SW 1271 (cell line): ENCODE results near the gene MNT.
A peak's percentile ranks its signal among the peaks of the same experiment; 100 is the strongest.

Experiments used
- DNase-seq, 2 experiments: peaks; one replicate each; lab custom pipeline; 2025; lab: John Stamatoyannopoulos, UW

The MNT gene

DNA sequence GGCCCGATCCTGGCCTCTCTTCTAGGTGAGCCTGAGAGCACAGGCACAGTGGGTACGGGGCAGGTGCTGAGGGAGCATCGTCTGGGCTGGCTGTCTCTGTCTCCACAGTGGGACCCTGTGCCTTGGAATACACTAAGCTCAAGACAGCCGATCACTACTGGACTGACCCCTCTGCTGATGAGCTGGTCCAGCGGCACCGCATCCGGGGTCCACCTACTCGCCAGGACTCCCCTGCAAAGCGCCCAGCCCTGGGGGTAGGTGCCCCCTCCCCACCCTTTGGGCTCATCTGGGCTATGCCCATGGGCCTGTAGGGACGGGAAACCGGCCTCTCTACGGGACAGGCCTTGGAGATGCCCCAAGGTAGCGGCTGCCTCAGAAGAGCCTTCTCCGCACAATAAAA is 38.0 kb downstream of the MNT start:
- no peak for DNase-seq

DNA sequence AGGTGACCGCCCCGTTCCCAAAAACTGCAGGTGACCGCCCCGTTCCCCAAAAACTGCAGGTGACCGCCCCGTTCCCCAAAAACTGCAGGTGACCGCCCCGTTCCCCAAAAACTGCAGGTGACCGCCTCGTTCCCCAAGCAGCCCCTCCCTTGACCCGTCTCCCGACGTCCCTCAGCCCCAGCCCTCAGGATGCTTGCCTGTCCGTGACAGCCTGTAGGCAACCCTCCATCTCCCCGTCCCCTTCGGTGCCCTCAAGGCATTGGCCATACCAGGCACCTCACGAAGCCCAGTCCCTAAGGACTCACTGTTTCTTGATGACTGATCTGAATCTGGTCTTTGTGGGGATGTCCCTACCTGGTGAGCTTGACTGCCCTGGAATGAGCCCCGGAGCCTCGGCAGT is 38.4 kb downstream of the MNT start:
- DNase-seq: no peak

DNA sequence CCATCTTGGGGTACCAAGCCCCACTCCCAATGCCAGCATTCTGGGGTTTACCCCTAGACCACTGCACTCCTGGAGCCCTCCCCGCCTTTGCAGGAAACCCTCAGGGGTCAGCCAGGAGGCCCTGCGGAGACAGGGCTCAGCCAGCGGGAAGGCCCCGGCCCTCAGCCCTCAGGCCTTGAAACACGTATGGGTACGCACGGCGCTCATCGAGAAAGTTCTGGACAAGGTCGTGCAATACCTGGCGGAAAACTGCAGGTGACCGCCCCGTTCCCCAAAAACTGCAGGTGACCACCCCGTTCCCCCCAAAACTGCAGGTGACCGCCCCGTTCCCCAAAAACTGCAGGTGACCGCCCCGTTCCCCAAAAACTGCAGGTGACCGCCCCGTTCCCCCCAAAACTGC is 38.8 kb downstream of the MNT start:
- no peak for DNase-seq

DNA sequence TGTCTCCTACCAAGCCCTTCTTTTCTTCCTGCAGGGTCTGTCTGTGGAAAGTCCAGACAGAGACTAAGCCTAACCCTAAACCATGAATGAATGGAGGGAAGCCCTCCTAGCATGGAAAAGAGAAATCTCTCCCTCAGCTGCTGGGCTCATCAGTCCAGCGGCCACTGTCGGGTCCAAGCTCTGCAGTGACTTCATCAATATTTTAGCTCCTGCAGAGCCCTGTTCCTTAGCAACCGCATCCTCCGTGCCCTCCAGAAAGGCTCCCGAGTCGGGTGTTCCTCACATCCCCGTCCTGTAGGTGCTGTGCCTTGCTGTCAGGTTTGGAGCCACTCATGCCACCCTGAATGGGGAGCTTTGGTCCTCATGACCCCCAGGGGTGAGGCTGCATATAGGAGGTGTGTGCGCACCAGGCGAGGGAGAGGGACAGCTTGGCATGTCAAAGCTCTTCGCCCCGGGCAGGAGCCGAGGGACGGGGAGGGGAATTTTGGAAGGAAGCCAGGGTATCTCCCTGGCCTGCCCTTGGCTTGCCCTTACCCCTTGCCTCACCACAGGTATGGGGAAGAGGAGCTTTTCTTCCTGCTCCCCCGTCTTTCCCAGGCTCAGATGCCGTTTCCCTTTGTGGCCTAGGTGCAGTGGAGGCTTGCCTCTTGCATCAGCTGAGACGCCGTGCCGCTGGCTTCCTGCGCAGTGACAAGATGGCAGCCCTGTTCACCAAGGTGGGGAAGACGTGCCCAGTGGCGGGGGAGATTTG is 39.7 kb downstream of the MNT start:
- DNase-seq: no peak

GRCh38 chr17:2357931-2358434 is 42.9 kb downstream of the MNT start:
- no peak for DNase-seq

- no peak for DNase-seq
Observed at GRCh38 chr17:2357237-2357636, 43.6 kb downstream of the MNT start.

- DNase-seq: no peak
Observed at GRCh38 chr17:2354311-2354710, 46.5 kb downstream of the MNT start.

- DNase-seq: no peak
Observed at GRCh38 chr17:2351269-2351668, 49.6 kb downstream of the MNT start.

DNA sequence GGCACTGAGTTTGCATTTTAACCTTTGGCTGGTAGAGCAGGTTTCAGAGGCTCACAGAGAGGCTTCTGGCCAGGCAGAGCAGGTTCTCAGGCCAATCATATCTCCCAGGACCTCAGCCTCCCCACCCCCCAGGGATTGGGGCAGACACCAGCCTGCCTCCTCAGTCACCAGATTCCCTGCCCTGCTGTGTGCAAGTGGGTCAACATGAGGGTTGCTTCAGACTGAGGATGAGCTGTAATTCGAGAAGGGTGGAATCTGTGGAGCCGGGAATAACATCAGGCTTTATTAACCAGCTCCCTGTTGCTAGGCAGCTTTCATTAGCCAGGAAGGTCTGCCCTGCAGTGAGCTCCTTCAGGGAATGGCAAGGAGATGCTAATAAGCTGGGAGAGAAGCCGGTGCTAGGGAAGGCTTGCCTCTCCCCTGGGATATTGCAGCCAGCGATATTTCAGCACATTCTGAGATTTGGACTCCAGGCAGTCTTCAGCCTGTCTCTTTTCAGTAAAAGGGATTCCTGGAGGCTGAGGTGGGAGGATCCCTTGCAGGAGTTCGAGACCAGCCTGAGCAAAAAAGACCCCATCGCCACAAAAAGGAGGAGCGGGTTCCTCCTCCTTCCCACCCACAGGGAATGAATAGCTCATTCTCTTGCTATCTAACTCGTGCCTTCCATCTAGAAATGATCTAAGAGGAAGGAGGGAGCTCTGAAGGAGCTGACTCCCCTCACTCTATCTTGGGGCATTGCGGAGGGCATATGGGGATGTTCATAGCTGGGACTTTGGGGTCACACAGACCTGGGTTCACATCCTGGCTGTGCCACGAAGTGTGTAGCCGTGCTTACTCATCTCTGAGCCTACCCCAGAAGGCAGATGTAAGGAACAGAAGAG is 52.8 kb downstream of the MNT start:
- peak in 1 of 2 experiments; percentile 21 for DNase-seq

DNA sequence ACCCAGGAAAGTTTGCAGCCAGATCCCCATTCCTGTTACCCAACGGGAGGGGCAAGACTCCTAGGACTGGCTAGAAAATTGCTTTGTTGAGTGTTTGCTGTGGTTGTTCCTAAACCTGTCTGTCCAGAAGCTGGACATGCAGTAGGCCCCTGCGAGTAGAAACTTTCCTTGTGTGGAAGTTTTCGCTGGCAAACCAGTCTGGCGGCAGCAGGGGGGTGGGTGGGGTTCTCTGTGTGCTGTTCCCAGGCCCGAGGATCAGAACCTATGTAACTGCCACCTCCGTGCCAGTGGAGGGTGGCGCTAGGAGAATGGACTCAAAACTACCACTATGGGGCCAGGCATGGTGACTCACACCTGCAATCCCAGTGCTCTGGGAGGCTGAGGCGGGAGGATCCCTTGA is 54.4 kb downstream of the MNT start:
- no peak for DNase-seq

DNA sequence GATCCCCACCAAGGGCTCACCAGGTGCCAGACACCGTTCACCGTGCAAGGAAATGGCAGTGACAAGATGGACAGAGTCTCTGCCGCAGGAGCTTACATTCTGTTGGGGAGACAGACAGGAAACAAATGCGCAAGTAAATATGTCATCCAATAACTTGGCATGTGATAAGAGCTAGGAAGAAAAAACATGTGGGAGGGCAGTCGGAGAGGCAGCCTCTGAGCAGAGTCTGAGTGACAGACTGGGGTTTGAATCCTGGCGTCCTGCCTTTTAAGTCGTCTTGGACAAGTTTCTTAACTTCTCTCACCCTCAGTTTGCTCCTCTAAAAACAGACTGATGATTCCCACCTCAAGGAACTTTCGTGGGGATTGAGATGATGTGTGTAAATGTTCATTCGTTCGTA is 56.3 kb downstream of the MNT start:
- DNase-seq: no peak

DNA sequence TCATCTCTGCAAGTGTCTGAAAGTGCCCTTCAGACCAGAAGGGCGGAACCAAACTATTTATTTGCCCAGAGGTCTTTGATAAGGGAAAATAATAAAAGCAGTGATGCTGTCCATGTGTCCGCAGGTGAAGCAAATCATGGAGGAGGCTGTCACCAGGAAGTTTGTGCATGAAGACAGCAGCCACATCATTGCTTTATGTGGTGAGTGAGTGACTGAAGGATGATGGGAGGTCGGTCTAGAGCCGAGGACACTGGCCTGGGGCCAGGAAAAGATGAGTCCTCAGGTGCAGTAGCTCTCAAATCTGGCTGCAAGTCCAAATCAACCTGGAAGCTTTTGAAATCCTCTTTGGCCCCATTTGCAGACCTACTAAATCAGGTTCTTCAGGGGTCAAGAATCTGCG is 57.4 kb downstream of the MNT start:
- no peak for DNase-seq

DNA sequence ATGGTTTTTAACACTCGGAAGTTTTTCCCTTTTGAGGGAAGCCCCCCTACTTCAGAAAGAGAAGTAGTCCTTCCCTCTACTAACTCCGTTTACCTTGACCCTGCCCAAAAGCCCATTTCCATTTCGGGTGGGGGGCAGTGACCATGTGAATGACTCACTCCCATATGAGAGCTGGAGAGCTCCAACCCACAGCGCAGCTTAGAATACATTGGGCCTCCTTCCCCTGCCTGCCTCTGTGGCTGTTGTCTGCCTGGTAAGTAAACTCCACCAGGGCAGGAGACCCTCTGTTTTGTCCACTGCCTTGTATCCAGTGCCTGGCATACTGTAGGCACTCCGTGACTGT is 62.6 kb downstream of the MNT start:
- DNase-seq: no peak

DNA sequence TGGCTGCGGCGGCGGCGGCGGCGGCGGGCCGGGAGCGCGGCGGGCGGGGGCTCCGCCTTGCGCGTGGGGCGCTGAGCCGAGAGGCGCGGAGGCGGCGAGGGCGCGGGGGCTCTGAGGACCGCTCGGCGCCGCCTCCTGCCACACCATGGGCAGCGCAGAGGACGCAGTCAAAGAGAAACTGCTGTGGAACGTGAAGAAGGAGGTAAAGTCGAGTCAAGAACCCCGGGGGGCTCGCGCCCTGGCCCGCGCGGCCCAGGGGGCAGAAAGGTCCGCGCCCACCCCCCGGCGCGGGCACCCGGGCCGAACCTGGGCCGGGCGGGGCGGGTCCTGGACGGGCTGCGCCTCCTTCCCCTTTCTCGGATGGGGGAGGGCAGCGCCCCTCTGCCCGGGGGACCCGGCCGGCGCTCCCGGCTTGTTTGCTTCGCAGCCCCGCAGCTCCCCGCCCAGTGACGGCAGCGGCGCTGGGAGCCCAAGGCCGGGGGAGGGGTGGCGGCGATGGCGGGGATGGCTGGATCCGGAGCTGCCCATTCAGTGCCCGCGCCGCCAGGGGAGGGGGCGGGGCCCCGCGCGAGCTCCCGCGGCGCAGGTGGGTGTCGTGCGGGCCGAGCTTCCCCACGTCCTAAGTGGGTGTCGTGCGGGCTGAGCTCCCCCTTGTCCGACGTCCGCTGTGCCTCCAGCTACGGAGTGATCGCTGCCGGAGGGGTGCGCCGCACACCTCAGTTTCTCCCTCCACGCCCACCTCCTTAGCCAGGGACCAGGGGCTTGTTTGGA is 63.1 kb downstream of the MNT start:
- peak in 1 of 2 experiments; percentile 47 for DNase-seq

GRCh38 chr17:2336852-2337543 is 63.9 kb downstream of the MNT start, which contains the start of gene SGSM2:
Gene SGSM2, plus strand, starts transcription at chr17:2337501. Its CDS starts 188 bp downstream, at chr17:2337689.
- DNase-seq: peak in 1 of 2 experiments; percentile 17

- DNase-seq: peak; percentile 75 to 76
Observed at GRCh38 chr17:2336215-2336851, 64.5 kb downstream of the MNT start, which contains the start of gene TSR1. Gene TSR1, minus strand, starts transcription at chr17:2336457. Its CDS starts 30 bp downstream, at chr17:2336427.

DNA sequence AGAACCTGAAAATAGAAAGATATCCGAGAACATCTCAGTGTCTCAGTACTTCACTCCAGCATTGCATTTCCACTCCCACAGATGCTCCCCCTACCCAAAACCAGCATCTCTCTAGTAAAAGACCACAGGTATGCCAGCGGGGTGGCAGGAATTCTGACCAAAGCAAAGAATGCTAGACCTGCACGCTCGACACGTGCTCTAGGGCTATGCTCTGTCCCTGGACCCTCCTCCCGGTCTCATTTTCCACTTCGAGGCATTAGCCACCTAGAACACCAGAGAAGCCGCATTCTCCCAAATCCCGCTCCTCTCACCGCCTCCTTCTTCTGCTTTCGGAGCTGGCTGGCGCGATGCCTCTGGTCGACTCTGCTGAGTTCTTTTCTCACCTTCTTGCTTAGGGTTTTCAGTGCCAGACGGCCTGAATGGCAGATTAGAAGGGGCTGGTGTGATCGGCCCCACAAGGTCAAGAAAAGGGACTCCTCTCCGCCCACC is 65.1 kb downstream of the MNT start:
- DNase-seq: no peak
